ENCODE measurements around the gene RAD51B. TPM values are rescaled to one million over a fixed set of nuclear protein-coding genes. Genes with fewer than 3 reads are reported as not detected.

Gene RAD51B
- total RNA-seq, 1 experiment from 2014 or later, result 14.2 TPM

- TF ChIP-seq STAT6 (CRISPR knock-in tag; conservative IDR thresholded peaks at IDR 0.05; ENCODE audit: low read depth) (no peak), ZMAT4 (CRISPR knock-in tag; IDR thresholded peaks at IDR 0.05) (no peak)
Measured at GRCh38 chr14:68145539-68145938, 326.0 kb downstream of the RAD51B start (continued).

GRCh38 chr14:68146818-68147217 lies 327.2 kb downstream of the RAD51B start:
- Mint-ChIP-seq H3K27me3 (ENCODE audit: low read depth) (no peaks in the 10 kb centered on the region), H3K4me3 (no peak overlapping the region), H3K9me3 (peaks cover 36% of the 10 kb centered on the region), H3K4me1 (peaks cover 8% of the 10 kb centered on the region), H3K36me3 (peaks cover 26% of the 10 kb centered on the region), H3K27ac (no peak overlapping the region)
- DNase-seq (ENCODE audit: low spot score) (no peak), ATAC-seq (no peak)
- ChIA-PET CTCF (no interaction called here), POLR2A (no interaction called here)
- no peak for TF ChIP-seq ZNF671 (CRISPR knock-in tag; IDR thresholded peaks at IDR 0.05)
- no peak for TF ChIP-seq ZNF263 (CRISPR knock-in tag; IDR thresholded peaks at IDR 0.05; ENCODE audit: low read depth)
- TF ChIP-seq ZSCAN18 (CRISPR knock-in tag; IDR thresholded peaks at IDR 0.05), result no peak
- no peak for TF ChIP-seq CBFB (CRISPR knock-in tag; IDR thresholded peaks at IDR 0.05; ENCODE audit: low read depth)
- no peak for TF ChIP-seq JUN (CRISPR knock-in tag; IDR thresholded peaks at IDR 0.05)
- TF ChIP-seq SOX15 (CRISPR knock-in tag; IDR thresholded peaks at IDR 0.05), result no peak

- POLR2A ChIA-PET, result no interaction called here
- peaks cover 40% of the 10 kb centered on the region for H3K9me3 Mint-ChIP-seq
- CTCF ChIA-PET, result interaction anchor here (0.6 kb wide), 1 partner anchor 26 kb away, joined by 3 read pairs; no protein-coding TSS in a partner anchor
- ATAC-seq, result no peak
- peaks cover 4% of the 10 kb centered on the region for H3K4me1 Mint-ChIP-seq
- no peak for DNase-seq (ENCODE audit: low spot score)
- H3K27me3 Mint-ChIP-seq (ENCODE audit: low read depth), result no peaks in the 10 kb centered on the region
- H3K36me3 Mint-ChIP-seq, result peaks cover 30% of the 10 kb centered on the region
- no peak overlapping the region for H3K27ac Mint-ChIP-seq
- no peak overlapping the region for H3K4me3 Mint-ChIP-seq
- no peak for TF ChIP-seq PRDM15 (CRISPR knock-in tag; IDR thresholded peaks at IDR 0.05)
- TF ChIP-seq ZNF317 (CRISPR knock-in tag; IDR thresholded peaks at IDR 0.05; ENCODE audit: borderline replicate concordance, low read depth), result no peak
- no peak for TF ChIP-seq ARID4B (CRISPR knock-in tag; IDR thresholded peaks at IDR 0.05; ENCODE audit: borderline replicate concordance)
- TF ChIP-seq ZNF425 (CRISPR knock-in tag; conservative IDR thresholded peaks at IDR 0.05), result no peak
- TF ChIP-seq FOXP1 (CRISPR knock-in tag; IDR thresholded peaks at IDR 0.05; ENCODE audit: borderline replicate concordance), result no peak
- no peak for TF ChIP-seq NFATC4 (CRISPR knock-in tag; IDR thresholded peaks at IDR 0.05)
- no peak for TF ChIP-seq PREB (CRISPR knock-in tag; IDR thresholded peaks at IDR 0.05; ENCODE audit: borderline replicate concordance)
- no peak for TF ChIP-seq USF2 (CRISPR knock-in tag; IDR thresholded peaks at IDR 0.05)
Measured at GRCh38 chr14:68147303-68147702, 327.7 kb downstream of the RAD51B start.
